HepG2 (cell line): Measurements from ENCODE around the gene RABGAP1. TPM values are rescaled to one million over a fixed set of nuclear protein-coding genes. Genes with fewer than 3 reads are reported as not detected.

Source experiments
- ARID2 ChIP-seq: sonication (generic); formaldehyde crosslinking; IDR thresholded peaks from 2 replicates; pipeline ENCODE4 v1.8.1; 2022; ENCODE audit warnings: mild to moderate bottlenecking, missing genetic modification reagents, borderline replicate concordance
- ELF3 ChIP-seq: IDR thresholded peaks from 2 replicates; pipeline ENCODE4 v1.6.1; 2016; ENCODE audit warnings: missing genetic modification reagents, missing compliant biosample characterization
- HOXA5 ChIP-seq: sonication (generic); formaldehyde crosslinking; IDR thresholded peaks from 2 replicates; pipeline ENCODE4 v1.4.0; 2020; ENCODE audit warnings: missing genetic modification reagents
- NR2C2 ChIP-seq: sonication (generic); formaldehyde crosslinking; IDR thresholded peaks from 2 replicates; pipeline ENCODE4 v1.4.0; 2020; ENCODE audit warnings: missing genetic modification reagents, mild to moderate bottlenecking, moderate library complexity, borderline replicate concordance
- RBFOX2 ChIP-seq: fragments of 200-400 bp; formaldehyde crosslinking; IDR thresholded peaks from 2 replicates; pipeline ENCODE4 v1.6.1; 2017; ENCODE audit warnings: low read depth, mild to moderate bottlenecking, low read length
- RORA ChIP-seq: sonication (generic); formaldehyde crosslinking; IDR thresholded peaks from 2 replicates; pipeline ENCODE4 v1.5.0; 2020; ENCODE audit warnings: mild to moderate bottlenecking, missing genetic modification reagents, moderate library complexity
- RXRA ChIP-seq: sonication (generic); formaldehyde crosslinking; IDR thresholded peaks from 2 replicates; pipeline ENCODE4 v1.5.1; 2020; ENCODE audit warnings: missing genetic modification reagents
- ZFP41 ChIP-seq: sonication (generic); formaldehyde crosslinking; IDR thresholded peaks from 2 replicates; pipeline ENCODE4 v1.4.0; 2020; ENCODE audit warnings: mild to moderate bottlenecking, missing genetic modification reagents, borderline replicate concordance
- ZNF12 ChIP-seq: sonication (generic); formaldehyde crosslinking; IDR thresholded peaks from 2 replicates; pipeline ENCODE4 v1.5.0; 2020; ENCODE audit warnings: missing genetic modification reagents
- ZNF143 ChIP-seq: sonication (generic); formaldehyde crosslinking; IDR thresholded peaks from 2 replicates; pipeline ENCODE4 v1.4.0; 2020; ENCODE audit warnings: missing genetic modification reagents
- ZNF326 ChIP-seq: sonication (generic); formaldehyde crosslinking; IDR thresholded peaks from 2 replicates; pipeline ENCODE4 v1.4.0; 2020; ENCODE audit warnings: missing genetic modification reagents, borderline replicate concordance
- ZNF329 ChIP-seq: sonication (generic); formaldehyde crosslinking; IDR thresholded peaks from 2 replicates; pipeline ENCODE4 v1.9.0; 2021; ENCODE audit warnings: low read depth, mild to moderate bottlenecking, missing genetic modification reagents
- ZNF557 ChIP-seq: sonication (generic); formaldehyde crosslinking; IDR thresholded peaks from 2 replicates; pipeline ENCODE4 v1.4.0; 2020; ENCODE audit warnings: missing genetic modification reagents
- ZNF577 ChIP-seq: sonication (generic); formaldehyde crosslinking; IDR thresholded peaks from 2 replicates; pipeline ENCODE4 v1.4.0; 2020; ENCODE audit warnings: mild to moderate bottlenecking, low read depth, missing genetic modification reagents, borderline replicate concordance
- ZNF713 ChIP-seq: sonication (generic); formaldehyde crosslinking; IDR thresholded peaks from 2 replicates; pipeline ENCODE4 v1.4.0; 2020; ENCODE audit warnings: mild to moderate bottlenecking, missing genetic modification reagents
- ZNF749 ChIP-seq: sonication (generic); formaldehyde crosslinking; IDR thresholded peaks from 2 replicates; pipeline ENCODE4 v1.8.0; 2022; ENCODE audit warnings: mild to moderate bottlenecking, missing genetic modification reagents, moderate library complexity, borderline replicate concordance
- ZSCAN30 ChIP-seq: sonication (generic); formaldehyde crosslinking; IDR thresholded peaks from 2 replicates; pipeline ENCODE4 v1.5.0; 2020; ENCODE audit warnings: mild to moderate bottlenecking, missing genetic modification reagents
- ZSCAN31 ChIP-seq: sonication (generic); formaldehyde crosslinking; IDR thresholded peaks from 2 replicates; pipeline ENCODE4 v1.5.0; 2020; ENCODE audit warnings: low read depth, mild to moderate bottlenecking, missing genetic modification reagents
- polyA plus RNA-seq, 8 experiments: library from polyadenylated mRNA; depleted of rRNA in 3 of 8; stranded (reverse) in 7 of 8; unstranded in 1 of 8; fragments of >200 nt; fragmentation: Illumina TruSeq in 4 of 8; extraction: Trizol in 4 of 8; gene quantifications; 2 replicates each; pipeline versions ENCODE4 v1.2.1 to v1.2.3, GENCODE V29; 2011 to 2016; ENCODE audit warnings: low read depth in 4 of 8, missing spikeins in 1 of 8, mixed read lengths in 1 of 8; ENCODE audit not compliant: insufficient read depth in 1 of 8
- total RNA-seq, 5 experiments: library from RNA; depleted of rRNA; stranded (reverse); fragments of >200 nt; fragmentation: Illumina TruSeq; extraction: Trizol; gene quantifications; 2 replicates each; pipeline ENCODE4 v1.2.3, GENCODE V29; 2016; ENCODE audit warnings: low read depth in 1 of 5
- TF ChIP-seq, protein P1 (sequence below): sonication (generic); formaldehyde crosslinking; IDR thresholded peaks from 2 replicates; pipeline ENCODE4 v1.4.0; 2020; ENCODE audit warnings: missing genetic modification reagents
- TF ChIP-seq, protein P2 (sequence below): IDR thresholded peaks from 2 replicates; pipeline ENCODE4 v1.6.1; 2016; ENCODE audit warnings: low read depth

The RABGAP1 gene
- total and polyA plus RNA-seq, 2 of the 13 experiments (the other 11 are each of a cell fraction or from before 2014, with no cell fraction given): 19.1 to 19.3 TPM

DNA sequence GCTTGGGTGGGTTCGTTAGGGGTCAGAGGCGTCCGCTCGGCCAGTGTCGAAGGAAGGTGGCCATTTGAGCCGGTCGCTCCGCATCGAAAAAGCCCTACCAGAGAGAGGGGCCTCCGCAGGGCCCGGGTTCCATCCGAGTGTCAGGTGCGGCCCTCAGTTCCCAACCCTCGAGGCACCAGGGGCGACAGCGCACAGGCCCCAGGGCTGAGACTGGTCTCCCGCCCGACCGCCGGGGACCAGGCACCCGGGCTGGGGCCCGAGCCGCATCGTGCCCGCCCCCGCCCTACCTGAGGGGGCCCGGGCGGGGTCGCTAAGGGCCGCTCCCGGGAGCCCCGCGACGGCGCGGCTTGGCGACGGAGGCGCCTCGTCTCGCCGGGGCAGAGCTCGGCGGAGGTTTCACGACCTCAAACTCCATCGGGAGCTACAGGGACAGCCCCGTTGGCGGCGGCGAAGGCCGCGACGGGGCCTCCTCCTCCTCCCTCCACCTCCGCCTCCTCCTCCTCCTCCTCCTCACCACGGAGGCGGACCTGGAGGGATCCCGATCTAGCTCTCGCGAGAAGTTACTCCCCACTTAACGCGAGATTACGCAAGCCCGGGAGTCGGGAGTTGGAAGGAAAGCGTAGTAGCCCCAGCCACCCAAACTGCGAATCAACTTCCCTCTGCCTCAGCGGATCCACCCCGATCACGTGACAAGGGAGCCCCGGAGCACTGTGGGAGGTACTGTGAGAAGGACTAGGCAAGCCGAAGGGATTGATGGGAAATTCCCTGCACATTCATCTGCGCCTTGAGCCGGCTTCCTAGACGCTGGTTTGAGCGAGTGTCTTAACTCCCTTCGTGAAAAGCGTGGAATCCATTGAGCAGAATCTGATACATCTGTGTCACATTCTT, 35.8 kb upstream of the RABGAP1 start, which contains the start of gene RC3H2 (continued):
- TF ChIP-seq NR2C2: peak; percentile 82; the same call in 1 of the 2 replicates
- peak; percentile 95 for TF ChIP-seq RBFOX2
- TF ChIP-seq ZSCAN30: no peak
- TF ChIP-seq ZNF749 (CRISPR knock-in tag): no peak
- TF ChIP-seq, protein P1, sequence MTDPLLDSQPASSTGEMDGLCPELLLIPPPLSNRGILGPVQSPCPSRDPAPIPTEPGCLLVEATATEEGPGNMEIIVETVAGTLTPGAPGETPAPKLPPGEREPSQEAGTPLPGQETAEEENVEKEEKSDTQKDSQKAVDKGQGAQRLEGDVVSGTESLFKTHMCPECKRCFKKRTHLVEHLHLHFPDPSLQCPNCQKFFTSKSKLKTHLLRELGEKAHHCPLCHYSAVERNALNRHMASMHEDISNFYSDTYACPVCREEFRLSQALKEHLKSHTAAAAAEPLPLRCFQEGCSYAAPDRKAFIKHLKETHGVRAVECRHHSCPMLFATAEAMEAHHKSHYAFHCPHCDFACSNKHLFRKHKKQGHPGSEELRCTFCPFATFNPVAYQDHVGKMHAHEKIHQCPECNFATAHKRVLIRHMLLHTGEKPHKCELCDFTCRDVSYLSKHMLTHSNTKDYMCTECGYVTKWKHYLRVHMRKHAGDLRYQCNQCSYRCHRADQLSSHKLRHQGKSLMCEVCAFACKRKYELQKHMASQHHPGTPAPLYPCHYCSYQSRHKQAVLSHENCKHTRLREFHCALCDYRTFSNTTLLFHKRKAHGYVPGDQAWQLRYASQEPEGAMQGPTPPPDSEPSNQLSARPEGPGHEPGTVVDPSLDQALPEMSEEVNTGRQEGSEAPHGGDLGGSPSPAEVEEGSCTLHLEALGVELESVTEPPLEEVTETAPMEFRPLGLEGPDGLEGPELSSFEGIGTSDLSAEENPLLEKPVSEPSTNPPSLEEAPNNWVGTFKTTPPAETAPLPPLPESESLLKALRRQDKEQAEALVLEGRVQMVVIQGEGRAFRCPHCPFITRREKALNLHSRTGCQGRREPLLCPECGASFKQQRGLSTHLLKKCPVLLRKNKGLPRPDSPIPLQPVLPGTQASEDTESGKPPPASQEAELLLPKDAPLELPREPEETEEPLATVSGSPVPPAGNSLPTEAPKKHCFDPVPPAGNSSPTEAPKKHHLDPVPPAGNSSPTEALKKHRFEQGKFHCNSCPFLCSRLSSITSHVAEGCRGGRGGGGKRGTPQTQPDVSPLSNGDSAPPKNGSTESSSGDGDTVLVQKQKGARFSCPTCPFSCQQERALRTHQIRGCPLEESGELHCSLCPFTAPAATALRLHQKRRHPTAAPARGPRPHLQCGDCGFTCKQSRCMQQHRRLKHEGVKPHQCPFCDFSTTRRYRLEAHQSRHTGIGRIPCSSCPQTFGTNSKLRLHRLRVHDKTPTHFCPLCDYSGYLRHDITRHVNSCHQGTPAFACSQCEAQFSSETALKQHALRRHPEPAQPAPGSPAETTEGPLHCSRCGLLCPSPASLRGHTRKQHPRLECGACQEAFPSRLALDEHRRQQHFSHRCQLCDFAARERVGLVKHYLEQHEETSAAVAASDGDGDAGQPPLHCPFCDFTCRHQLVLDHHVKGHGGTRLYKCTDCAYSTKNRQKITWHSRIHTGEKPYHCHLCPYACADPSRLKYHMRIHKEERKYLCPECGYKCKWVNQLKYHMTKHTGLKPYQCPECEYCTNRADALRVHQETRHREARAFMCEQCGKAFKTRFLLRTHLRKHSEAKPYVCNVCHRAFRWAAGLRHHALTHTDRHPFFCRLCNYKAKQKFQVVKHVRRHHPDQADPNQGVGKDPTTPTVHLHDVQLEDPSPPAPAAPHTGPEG: peak; percentile 80
- TF ChIP-seq ZFP41 (CRISPR knock-in tag): no peak
- TF ChIP-seq ARID2 (CRISPR knock-in tag): no peak
- no peak for TF ChIP-seq ZNF713 (CRISPR knock-in tag)
- TF ChIP-seq ZNF143 (CRISPR knock-in tag): peak; percentile 95
- no peak for TF ChIP-seq ZNF557 (CRISPR knock-in tag)
- TF ChIP-seq ZNF326 (CRISPR knock-in tag): no peak
- no peak for TF ChIP-seq ZNF12 (CRISPR knock-in tag)
- TF ChIP-seq ELF3 (CRISPR knock-in tag): peak; percentile 63
- no peak for TF ChIP-seq RORA
- TF ChIP-seq ZNF329 (CRISPR knock-in tag): no peak
- TF ChIP-seq ZNF577: no peak
- TF ChIP-seq HOXA5: no peak
- TF ChIP-seq ZSCAN31: no peak
- TF ChIP-seq, protein P2, sequence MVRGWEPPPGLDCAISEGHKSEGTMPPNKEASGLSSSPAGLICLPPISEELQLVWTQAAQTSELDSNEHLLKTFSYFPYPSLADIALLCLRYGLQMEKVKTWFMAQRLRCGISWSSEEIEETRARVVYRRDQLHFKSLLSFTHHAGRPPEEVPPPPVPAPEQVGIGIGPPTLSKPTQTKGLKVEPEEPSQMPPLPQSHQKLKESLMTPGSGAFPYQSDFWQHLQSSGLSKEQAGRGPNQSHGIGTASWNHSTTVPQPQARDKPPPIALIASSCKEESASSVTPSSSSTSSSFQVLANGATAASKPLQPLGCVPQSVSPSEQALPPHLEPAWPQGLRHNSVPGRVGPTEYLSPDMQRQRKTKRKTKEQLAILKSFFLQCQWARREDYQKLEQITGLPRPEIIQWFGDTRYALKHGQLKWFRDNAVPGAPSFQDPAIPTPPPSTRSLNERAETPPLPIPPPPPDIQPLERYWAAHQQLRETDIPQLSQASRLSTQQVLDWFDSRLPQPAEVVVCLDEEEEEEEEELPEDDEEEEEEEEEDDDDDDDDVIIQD (CRISPR knock-in tag): peak; percentile 98; the same call in 1 of the 2 replicates
- peak; percentile 53; the same call in 1 of the 2 replicates for TF ChIP-seq RXRA
